ENCODE measurements around the gene CXCL5.
A peak's percentile ranks its signal among the peaks of the same experiment; 100 is the strongest.
"Not testable (repeated sequence)": the region's sequence is repeated elsewhere in the genome, so short reads cannot be mapped to it uniquely, and the experiment has no call there.

The CXCL5 gene

GRCh38 chr4:74015126-74015780 is 16.8 kb upstream of the CXCL5 start:
- no peak for DNase-seq (ENCODE audit: low read depth, low spot score)

- DNase-seq (ENCODE audit: low read depth, low spot score) = no peak
Observed at GRCh38 chr4:74014332-74014731, 15.9 kb upstream of the CXCL5 start.

GRCh38 chr4:74013264-74013663 is 14.8 kb upstream of the CXCL5 start:
- no peak for DNase-seq (ENCODE audit: low read depth, low spot score)

GRCh38 chr4:74012130-74012529 is 13.7 kb upstream of the CXCL5 start:
- no peak for DNase-seq (ENCODE audit: low read depth, low spot score)

- no peak for DNase-seq (ENCODE audit: low read depth, low spot score)
Observed at GRCh38 chr4:74009307-74009706, 10.8 kb upstream of the CXCL5 start.

- no peak for DNase-seq (ENCODE audit: low read depth, low spot score)
Observed at GRCh38 chr4:74006009-74006476, 7.6 kb upstream of the CXCL5 start.

GRCh38 chr4:74005528-74005927 is 7.1 kb upstream of the CXCL5 start:
- DNase-seq (ENCODE audit: low read depth, low spot score) = no peak

GRCh38 chr4:74004668-74005067 is 6.2 kb upstream of the CXCL5 start:
- DNase-seq (ENCODE audit: low read depth, low spot score) = no peak

GRCh38 chr4:74000301-74000700 is 1.8 kb upstream of the CXCL5 start:
- no peak for DNase-seq (ENCODE audit: low read depth, low spot score)

- DNase-seq (ENCODE audit: low read depth, low spot score) = no peak
Observed at GRCh38 chr4:73992050-73992449, 6.4 kb downstream of the CXCL5 start.

- DNase-seq (ENCODE audit: low read depth, low spot score) = no peak
Observed at GRCh38 chr4:73991742-73992000, 6.8 kb downstream of the CXCL5 start.

GRCh38 chr4:73990988-73991741 is 7.3 kb downstream of the CXCL5 start:
- DNase-seq (ENCODE audit: low read depth, low spot score) = no peak

GRCh38 chr4:73989928-73990327 is 8.5 kb downstream of the CXCL5 start:
- DNase-seq (ENCODE audit: low read depth, low spot score) = no peak

GRCh38 chr4:73989031-73989430 is 9.4 kb downstream of the CXCL5 start:
- DNase-seq (ENCODE audit: low read depth, low spot score) = no peak

GRCh38 chr4:73988061-73988460 is 10.4 kb downstream of the CXCL5 start, which contains the start of gene PPBP:
Gene PPBP (minus strand): TSS chr4:73988190. CDS start chr4:73988103, 87 bp downstream.
- no peak for DNase-seq (ENCODE audit: low read depth, low spot score)

- DNase-seq (ENCODE audit: low read depth, low spot score) = no peak
Observed at GRCh38 chr4:73985528-73985852, 13.0 kb downstream of the CXCL5 start.

- peak; percentile 95 for DNase-seq (ENCODE audit: low read depth, low spot score)
Observed at GRCh38 chr4:73984736-73985527, 13.5 kb downstream of the CXCL5 start.

GRCh38 chr4:73981175-73981574 is 17.3 kb downstream of the CXCL5 start:
- DNase-seq (ENCODE audit: low read depth, low spot score) = not testable (repeated sequence)

- no peak for DNase-seq (ENCODE audit: low read depth, low spot score)
Observed at GRCh38 chr4:73979407-73979957, 19.0 kb downstream of the CXCL5 start.

- DNase-seq (ENCODE audit: low read depth, low spot score) = no peak
Observed at GRCh38 chr4:73978886-73979285, 19.6 kb downstream of the CXCL5 start.

- DNase-seq (ENCODE audit: low read depth, low spot score) = no peak
Observed at GRCh38 chr4:73976716-73977115, 21.8 kb downstream of the CXCL5 start.

GRCh38 chr4:73976217-73976616 is 22.3 kb downstream of the CXCL5 start:
- DNase-seq (ENCODE audit: low read depth, low spot score) = no peak
